ENCODE results near the gene WDR77. TPM values are rescaled to one million over a fixed set of nuclear protein-coding genes. Genes with fewer than 3 reads are reported as not detected.

WDR77 gene
- total RNA-seq, 1 donor from 2014 or later = 49.1 TPM

- no peaks in the 10 kb centered on the region for H3K27me3 Mint-ChIP-seq (ENCODE audit: low read depth, unreplicated experiment)
- Histone ChIP-seq H2AFZ (ENCODE audit: low read depth, low read length) (no peak overlapping the region), H3K9me3 (ENCODE audit: insufficient read depth, low read depth, low read length) (no peaks in the 10 kb centered on the region), H3K27ac (ENCODE audit: low read depth, low read length) (no peak overlapping the region), H3K36me3 (ENCODE audit: insufficient read depth, low read length) (peaks cover 59% of the 10 kb centered on the region), H3K4me3 (ENCODE audit: insufficient read depth, low read depth, low read length) (no peak overlapping the region), H3K4me2 (ENCODE audit: low read length) (peak overlapping the region; percentile 88), H3K79me2 (ENCODE audit: insufficient read depth, low read length) (peaks cover 62% of the 10 kb centered on the region), H3K4me1 (ENCODE audit: insufficient read depth, low read length) (peaks cover 13% of the 10 kb centered on the region), H4K20me1 (ENCODE audit: insufficient read depth, low read length) (peaks cover 47% of the 10 kb centered on the region), H3K9ac (ENCODE audit: low read length) (no peak overlapping the region), H3K27me3 (ENCODE audit: insufficient read depth, low read length) (no peaks in the 10 kb centered on the region)
- H3K4me3 Mint-ChIP-seq (ENCODE audit: unreplicated experiment) = no peak overlapping the region
- H3K36me3 Mint-ChIP-seq (ENCODE audit: low read depth, unreplicated experiment) = peaks cover 9% of the 10 kb centered on the region
- TF ChIP-seq CTCF (IDR thresholded peaks at IDR 0.05; ENCODE audit: insufficient read depth, low read depth, low read length) (no peak), EZH2 (IDR thresholded peaks at IDR 0.05; ENCODE audit: insufficient read depth, low read length) (no peak)
- peaks cover 2% of the 10 kb centered on the region for H3K9me3 Mint-ChIP-seq (ENCODE audit: unreplicated experiment)
- H3K27ac Mint-ChIP-seq (ENCODE audit: unreplicated experiment) = no peak overlapping the region
- no peak for FAIRE-seq
- no peak for DNase-seq (ENCODE audit: low read depth)
- H3K4me1 Mint-ChIP-seq (ENCODE audit: low read depth, unreplicated experiment) = peaks cover 21% of the 10 kb centered on the region
Observed at GRCh38 chr1:111446546-111446945, 2.5 kb downstream of the WDR77 start.

GRCh38 chr1:111444031-111444430, 5.0 kb downstream of the WDR77 start:
- Histone ChIP-seq H3K79me2 (ENCODE audit: insufficient read depth, low read length) (peaks cover 39% of the 10 kb centered on the region), H3K27me3 (ENCODE audit: insufficient read depth, low read length) (no peaks in the 10 kb centered on the region), H3K27ac (ENCODE audit: low read depth, low read length) (no peak overlapping the region), H2AFZ (ENCODE audit: low read depth, low read length) (no peak overlapping the region), H3K9ac (ENCODE audit: low read length) (no peak overlapping the region), H4K20me1 (ENCODE audit: insufficient read depth, low read length) (peaks cover 47% of the 10 kb centered on the region), H3K4me1 (ENCODE audit: insufficient read depth, low read length) (peaks cover 5% of the 10 kb centered on the region), H3K4me2 (ENCODE audit: low read length) (no peak overlapping the region), H3K4me3 (ENCODE audit: insufficient read depth, low read depth, low read length) (no peak overlapping the region), H3K36me3 (ENCODE audit: insufficient read depth, low read length) (peaks cover 61% of the 10 kb centered on the region), H3K9me3 (ENCODE audit: insufficient read depth, low read depth, low read length) (no peaks in the 10 kb centered on the region)
- Mint-ChIP-seq H3K4me3 (ENCODE audit: unreplicated experiment) (no peak overlapping the region), H3K9me3 (ENCODE audit: unreplicated experiment) (peaks cover under 1% of the 10 kb centered on the region), H3K36me3 (ENCODE audit: low read depth, unreplicated experiment) (peaks cover 15% of the 10 kb centered on the region), H3K27me3 (ENCODE audit: low read depth, unreplicated experiment) (no peaks in the 10 kb centered on the region), H3K4me1 (ENCODE audit: low read depth, unreplicated experiment) (peaks cover 15% of the 10 kb centered on the region), H3K27ac (ENCODE audit: unreplicated experiment) (peak overlapping the region; percentile 16)
- FAIRE-seq (no peak), DNase-seq (ENCODE audit: low read depth) (no peak)
- TF ChIP-seq CTCF (IDR thresholded peaks at IDR 0.05; ENCODE audit: insufficient read depth, low read depth, low read length) (no peak), EZH2 (IDR thresholded peaks at IDR 0.05; ENCODE audit: insufficient read depth, low read length) (no peak)

- Histone ChIP-seq H3K27me3 (ENCODE audit: insufficient read depth, low read length) (no peaks in the 10 kb centered on the region), H3K4me1 (ENCODE audit: insufficient read depth, low read length) (no peaks in the 10 kb centered on the region), H3K9me3 (ENCODE audit: insufficient read depth, low read depth, low read length) (no peaks in the 10 kb centered on the region), H3K79me2 (ENCODE audit: insufficient read depth, low read length) (peaks cover 23% of the 10 kb centered on the region), H2AFZ (ENCODE audit: low read depth, low read length) (no peak overlapping the region), H3K36me3 (ENCODE audit: insufficient read depth, low read length) (peaks cover 69% of the 10 kb centered on the region), H4K20me1 (ENCODE audit: insufficient read depth, low read length) (peaks cover 38% of the 10 kb centered on the region), H3K9ac (ENCODE audit: low read length) (no peak overlapping the region), H3K27ac (ENCODE audit: low read depth, low read length) (no peak overlapping the region), H3K4me3 (ENCODE audit: insufficient read depth, low read depth, low read length) (no peak overlapping the region), H3K4me2 (ENCODE audit: low read length) (no peak overlapping the region)
- TF ChIP-seq CTCF (IDR thresholded peaks at IDR 0.05; ENCODE audit: insufficient read depth, low read depth, low read length) = no peak
- no peak for TF ChIP-seq EZH2 (IDR thresholded peaks at IDR 0.05; ENCODE audit: insufficient read depth, low read length)
- Mint-ChIP-seq H3K36me3 (ENCODE audit: low read depth, unreplicated experiment) (peaks cover 18% of the 10 kb centered on the region), H3K27me3 (ENCODE audit: low read depth, unreplicated experiment) (no peaks in the 10 kb centered on the region), H3K4me3 (ENCODE audit: unreplicated experiment) (no peak overlapping the region), H3K4me1 (ENCODE audit: low read depth, unreplicated experiment) (peaks cover 11% of the 10 kb centered on the region), H3K27ac (ENCODE audit: unreplicated experiment) (no peak overlapping the region), H3K9me3 (ENCODE audit: unreplicated experiment) (no peaks in the 10 kb centered on the region)
- FAIRE-seq = no peak
- no peak for DNase-seq (ENCODE audit: low read depth)
Observed at GRCh38 chr1:111442457-111442856, 6.6 kb downstream of the WDR77 start.

Measured in astrocyte (in vitro differentiated cells and primary cell).